Spinal cord (tissue), 10 donors: ENCODE measurements around the gene RAB6A. TPM values are rescaled to one million over a fixed set of nuclear protein-coding genes. Genes with fewer than 3 reads are reported as not detected.
"Not testable (repeated sequence)": the region's sequence is repeated elsewhere in the genome, so short reads cannot be mapped to it uniquely, and the experiment has no call there.

Experiments used
- DNase-seq, 6 donors: peaks; one replicate each; pipeline versions ENCODE4 v3.0.0 to v3.0.0-alpha.2; 2013 to 2015; ENCODE audit warnings: low spot score in 6 of 6, low read depth in 4 of 6
- H3K27ac ChIP-seq: one replicate; pipeline ENCODE4 v1.5.1; 2013; ENCODE audit warnings: low read depth, low read length, control low read depth
- H3K27me3 ChIP-seq: one replicate; pipeline ENCODE4 v1.6.1; 2013; ENCODE audit warnings: low read length; ENCODE audit not compliant: control insufficient read depth, insufficient read depth
- H3K36me3 ChIP-seq: one replicate; pipeline ENCODE4 v1.6.1; 2013; ENCODE audit warnings: low read length; ENCODE audit not compliant: control insufficient read depth, insufficient read depth
- H3K4me1 ChIP-seq: one replicate; pipeline ENCODE4 v1.6.1; 2013; ENCODE audit warnings: low read length; ENCODE audit not compliant: control insufficient read depth, insufficient read depth
- H3K4me3 ChIP-seq: one replicate; pipeline ENCODE4 v1.5.1; 2013; ENCODE audit warnings: low read depth, low read length, control low read depth
- H3K9me3 ChIP-seq: one replicate; pipeline ENCODE4 v1.6.1; 2013; ENCODE audit warnings: low read length; ENCODE audit not compliant: control insufficient read depth, insufficient read depth
- WGBS: methylation state at CpG from one replicate; pipeline ENCODE4 v1.1.5; 2013; ENCODE audit warnings: missing lambda C conversion rate; ENCODE audit not compliant: insufficient coverage; 5-methylcytosine and 5-hydroxymethylcytosine counted together
- polyA plus RNA-seq, 2 donors: library from polyadenylated mRNA; unstranded; fragments of 120-200 nt; gene quantifications; one replicate each; pipeline ENCODE4 v1.2.1, GENCODE V29; 2013; ENCODE audit not compliant: insufficient read length in 2 of 2
- total RNA-seq, 2 donors: library from RNA; depleted of rRNA in 1 of 2; stranded (reverse); fragments of 120-200 nt in 1 of 2; fragments of >200 nt in 1 of 2; gene quantifications; one replicate each; pipeline versions ENCODE4 v1.2.3 to v1.2.4, GENCODE V29; 2013 to 2014
- donor health status: healthy.

The RAB6A gene
- total and polyA plus RNA-seq, 4 donors, result 129 to 263 (median 202) TPM

DNA sequence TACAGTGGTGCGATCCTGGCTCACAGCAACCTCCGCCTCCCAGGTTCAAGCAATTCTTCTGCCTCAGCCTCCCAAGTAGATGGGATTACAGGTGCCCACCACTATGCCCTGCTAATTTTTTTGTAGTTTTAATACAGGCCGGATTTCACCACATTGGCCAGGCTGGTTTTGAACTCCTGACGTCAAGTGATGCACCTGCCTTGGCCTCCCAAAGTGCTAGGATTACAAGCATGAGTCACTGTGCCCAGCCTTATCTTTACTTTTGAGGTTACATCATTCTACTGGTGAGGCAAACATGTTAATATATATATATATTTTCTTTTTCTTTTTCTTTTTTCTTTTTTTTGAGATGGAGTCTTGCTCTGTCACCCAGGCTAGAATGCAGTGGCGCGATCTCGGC is 9.9 kb upstream of the RAB6A start:
- H3K4me3 ChIP-seq, H3K36me3 ChIP-seq, H3K4me1 ChIP-seq, DNase-seq, H3K27me3 ChIP-seq, H3K9me3 ChIP-seq, H3K27ac ChIP-seq: not testable (repeated sequence)
- WGBS, result 94% methylated on average over 6 of the region's 7 CpGs

GRCh38 chr11:73766763-73767162 is 5.9 kb upstream of the RAB6A start:
- Histone ChIP-seq H3K27me3 (no peaks in the 10 kb centered on the region), H3K4me1 (peaks cover under 1% of the 10 kb centered on the region), H3K27ac (no peak overlapping the region), H3K36me3 (no peaks in the 10 kb centered on the region), H3K9me3 (no peaks in the 10 kb centered on the region), H3K4me3 (no peak overlapping the region)
- no peak for DNase-seq
- WGBS, result no CpG with 5 or more reads among the region's 1 CpG

DNA sequence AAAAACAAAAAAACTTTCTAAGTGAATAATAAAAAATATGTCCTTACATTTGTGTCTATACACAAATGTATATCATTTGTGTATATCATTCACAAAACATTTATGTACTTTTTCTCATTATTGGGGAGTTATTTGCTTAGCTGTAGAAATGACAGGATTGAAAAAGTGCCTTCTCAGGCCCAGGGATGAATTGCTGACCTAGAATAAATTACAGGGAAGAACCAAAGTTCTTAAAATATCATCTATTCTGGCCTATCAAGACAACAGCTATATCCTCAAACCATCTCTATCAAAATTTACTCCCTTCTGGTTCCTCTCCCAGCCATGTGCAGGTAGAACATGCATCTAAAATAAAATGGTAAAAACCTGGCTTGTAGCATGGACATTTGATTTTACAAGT is 1.9 kb upstream of the RAB6A start:
- H3K4me1 ChIP-seq, result peaks cover 4% of the 10 kb centered on the region
- H3K4me3 ChIP-seq, result no peak overlapping the region

DNA sequence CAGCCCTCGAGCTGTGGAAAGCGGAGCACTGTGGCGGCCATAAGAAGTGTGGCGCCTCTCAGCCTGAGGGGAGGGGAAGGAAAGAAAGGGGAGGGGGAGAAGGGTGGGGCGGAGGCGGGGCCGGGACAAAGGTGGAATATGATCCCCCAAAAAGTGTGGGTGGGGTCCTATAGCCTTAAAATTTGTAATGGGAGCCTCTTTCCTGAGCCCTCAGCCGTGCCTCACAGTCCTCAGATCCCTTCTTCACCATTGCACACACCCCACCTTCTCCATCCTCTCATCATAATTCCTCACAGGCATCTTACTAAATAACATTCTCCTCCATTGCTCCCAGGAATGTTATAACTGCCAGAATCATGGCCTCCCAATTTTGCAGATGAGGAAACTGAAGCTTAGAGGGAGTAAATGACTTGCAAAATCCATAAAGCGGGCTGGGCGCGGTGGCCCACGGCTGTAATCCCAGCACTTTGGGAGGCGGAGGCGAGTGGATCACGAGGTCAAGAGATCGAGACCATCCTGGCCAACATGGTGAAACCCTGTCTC is 600 bp upstream of the RAB6A start:
- Histone ChIP-seq H3K36me3 (no peaks in the 10 kb centered on the region), H3K9me3 (no peaks in the 10 kb centered on the region), H3K4me1 (peaks cover 4% of the 10 kb centered on the region), H3K4me3 (peak overlapping the region; percentile 91), H3K27me3 (no peaks in the 10 kb centered on the region), H3K27ac (peak overlapping the region; percentile 77)
- peak in 1 of 6 donors; percentile 19 for DNase-seq
- WGBS, result 44% methylated on average over 8 of the region's 16 CpGs

More for the DNA sequence above, 1.9 kb upstream of the RAB6A start:
- no peaks in the 10 kb centered on the region for H3K27me3 ChIP-seq
- no peak overlapping the region for H3K27ac ChIP-seq
- no peaks in the 10 kb centered on the region for H3K36me3 ChIP-seq
- DNase-seq, result no peak
- H3K9me3 ChIP-seq, result no peaks in the 10 kb centered on the region

DNA sequence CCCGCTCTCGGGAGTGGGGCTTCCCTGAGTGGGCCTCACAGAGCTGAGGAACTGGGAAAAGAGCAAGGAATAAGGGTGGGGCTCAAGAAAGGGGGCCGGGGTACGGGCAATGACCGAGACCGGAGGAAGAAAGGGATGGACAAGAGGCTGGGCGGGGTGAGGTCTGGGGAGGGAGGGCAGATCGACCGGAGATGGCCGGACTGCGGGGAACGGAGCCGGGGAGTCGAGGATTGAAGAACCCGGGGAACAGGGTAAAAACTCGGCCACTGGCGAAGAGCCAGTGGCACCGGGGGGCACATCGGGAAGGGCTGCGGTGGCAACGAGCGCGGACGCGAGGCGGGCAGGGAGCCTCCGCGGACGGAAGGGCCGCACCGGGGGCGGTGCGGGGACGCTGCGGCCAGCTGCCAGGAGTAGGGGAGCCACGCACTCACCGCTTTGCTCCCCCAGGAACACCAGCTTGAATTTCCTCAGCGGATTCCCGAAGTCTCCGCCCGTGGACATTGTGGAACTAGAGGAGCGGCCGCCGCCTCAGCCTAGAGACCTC is 667 bp downstream of the RAB6A start:
- Histone ChIP-seq H3K27ac (peak overlapping the region; percentile 98), H3K4me3 (peak overlapping the region; percentile 91), H3K36me3 (peaks cover 3% of the 10 kb centered on the region), H3K4me1 (peaks cover 4% of the 10 kb centered on the region), H3K9me3 (no peaks in the 10 kb centered on the region), H3K27me3 (no peaks in the 10 kb centered on the region)
- under 1% methylated on average over 44 of the region's 44 CpGs for WGBS
- DNase-seq, result peak; percentile 24 to 72 (median 34)

GRCh38 chr11:73759610-73760134 is 1.2 kb downstream of the RAB6A start:
- DNase-seq, result peak; percentile 11 to 62 (median 35)
- H3K4me3 ChIP-seq, result peak overlapping the region; percentile 91
- H3K36me3 ChIP-seq, result peaks cover 3% of the 10 kb centered on the region
- WGBS, result 0% methylated on average over 4 of the region's 8 CpGs
- H3K9me3 ChIP-seq, result no peaks in the 10 kb centered on the region
- no peaks in the 10 kb centered on the region for H3K27me3 ChIP-seq
- peaks cover 4% of the 10 kb centered on the region for H3K4me1 ChIP-seq
- peak overlapping the region; percentile 98 for H3K27ac ChIP-seq

- H3K4me3 ChIP-seq, result peak overlapping the region; percentile 91
- peaks cover 6% of the 10 kb centered on the region for H3K36me3 ChIP-seq
- no peaks in the 10 kb centered on the region for H3K9me3 ChIP-seq
- no CpG with 5 or more reads among the region's 1 CpG for WGBS
- no peaks in the 10 kb centered on the region for H3K27me3 ChIP-seq
- no peak overlapping the region for H3K27ac ChIP-seq
- peaks cover 4% of the 10 kb centered on the region for H3K4me1 ChIP-seq
- DNase-seq, result no peak
Measured at GRCh38 chr11:73758451-73758850, 2.4 kb downstream of the RAB6A start.

GRCh38 chr11:73757598-73757997 is 3.3 kb downstream of the RAB6A start:
- H3K4me1 ChIP-seq, result peaks cover 8% of the 10 kb centered on the region
- peaks cover 7% of the 10 kb centered on the region for H3K36me3 ChIP-seq
- peak in 1 of 6 donors; percentile 9 for DNase-seq
- H3K27me3 ChIP-seq, result no peaks in the 10 kb centered on the region
- WGBS, result no CpG with 5 or more reads among the region's 5 CpGs
- H3K4me3 ChIP-seq, result no peak overlapping the region
- no peaks in the 10 kb centered on the region for H3K9me3 ChIP-seq
- H3K27ac ChIP-seq, result no peak overlapping the region

DNA sequence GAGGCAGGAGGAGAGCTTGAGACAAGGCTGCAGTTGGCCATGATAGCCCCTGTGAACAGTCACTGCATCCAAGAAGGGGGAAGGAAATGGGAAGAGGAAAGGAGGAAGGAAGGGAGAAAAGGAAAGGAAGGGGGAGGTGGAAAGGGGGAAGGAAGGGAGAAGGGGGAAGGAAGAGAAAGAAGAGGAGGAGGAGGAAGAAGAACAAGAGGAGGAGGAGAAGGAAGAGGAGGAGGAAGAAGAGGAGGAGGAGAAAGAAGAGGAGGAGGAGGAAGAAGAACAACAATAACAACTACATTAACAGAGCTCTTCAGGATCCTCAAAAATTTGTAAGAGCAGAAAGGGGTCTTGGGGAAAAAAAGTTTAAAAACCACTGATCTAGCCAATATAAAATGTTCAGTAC is 5.2 kb downstream of the RAB6A start:
- peaks cover 9% of the 10 kb centered on the region for H3K4me1 ChIP-seq
- H3K27me3 ChIP-seq, result no peaks in the 10 kb centered on the region
- DNase-seq, result no peak
- no peak overlapping the region for H3K27ac ChIP-seq
- no peaks in the 10 kb centered on the region for H3K9me3 ChIP-seq
- H3K36me3 ChIP-seq, result peaks cover 7% of the 10 kb centered on the region
- H3K4me3 ChIP-seq, result no peak overlapping the region

- Histone ChIP-seq H3K4me3 (no peak overlapping the region), H3K27ac (no peak overlapping the region), H3K27me3 (no peaks in the 10 kb centered on the region), H3K4me1 (peaks cover 9% of the 10 kb centered on the region), H3K9me3 (no peaks in the 10 kb centered on the region), H3K36me3 (peaks cover 7% of the 10 kb centered on the region)
- no peak for DNase-seq
- WGBS, result 100% methylated on average over 1 of the region's 1 CpG
Measured at GRCh38 chr11:73753938-73754337, 6.9 kb downstream of the RAB6A start.
